Caco-2 (cell line): ENCODE results near the gene STARD10. TPM values are rescaled to one million over a fixed set of nuclear protein-coding genes. Genes with fewer than 3 reads are reported as not detected.
A peak's percentile ranks its signal among the peaks of the same experiment; 100 is the strongest.

ENCODE experiments used
- BruUV-seq: library from RNA; stranded (reverse); fragments of 400-500 nt; replicated peaks from 2 replicates; lab custom pipeline; 2021; lab: Mats Ljungman, UMichigan
- CTCF ChIA-PET: fragments of 300-600 bp; sonication (Branson Sonifier 250); formaldehyde crosslinking; loops from one replicate; lab custom pipeline; 2022; ENCODE audit warnings: antibody characterized with exemption; lab: Charles Lee
- POLR2A ChIA-PET: fragments of 300-600 bp; sonication (Branson Sonifier 250); formaldehyde crosslinking; loops from one replicate; lab custom pipeline; 2022; ENCODE audit warnings: antibody characterized with exemption; lab: Charles Lee
- DNase-seq, 2 experiments: peaks; one replicate each; pipeline versions ENCODE4 v3.0.0 to v3.0.0-alpha.2; 2020 to 2022
- H3K27me3 ChIP-seq: replicated peaks from 2 replicates; pipeline ENCODE4 v1.6.0; 2011; ENCODE audit warnings: low read length; ENCODE audit not compliant: control insufficient read depth, insufficient read depth
- H3K36me3 ChIP-seq: 2 replicates; pipeline ENCODE4 v1.5.1; 2011; ENCODE audit warnings: low read length; ENCODE audit not compliant: control insufficient read depth, insufficient read depth
- H3K4me1 ChIP-seq: fragments of 250-450 bp; sonication (Bioruptor Pico); 2 replicates; pipeline ENCODE4 v1.5.1; 2020; ENCODE audit warnings: mild to moderate bottlenecking
- H3K4me3 ChIP-seq: 2 replicates; pipeline ENCODE4 v1.5.1; 2011; ENCODE audit warnings: low read depth, mild to moderate bottlenecking, control low read depth, low read length
- H3K9me3 ChIP-seq: fragments of 250-450 bp; sonication (Bioruptor Pico); 2 replicates; pipeline ENCODE4 v1.5.1; 2020; ENCODE audit warnings: mild to moderate bottlenecking, moderate library complexity
- H3K27ac Mint-ChIP-seq: one replicate; pipeline ENCODE4 v1.8.0; 2022; ENCODE audit warnings: mixed read lengths; ENCODE audit not compliant: unreplicated experiment
- H3K27me3 Mint-ChIP-seq: one replicate; pipeline ENCODE4 v1.8.0; 2022; ENCODE audit warnings: mixed read lengths; ENCODE audit not compliant: insufficient read depth, unreplicated experiment
- H3K36me3 Mint-ChIP-seq: one replicate; pipeline ENCODE4 v1.8.0; 2022; ENCODE audit warnings: mild to moderate bottlenecking, mixed read lengths; ENCODE audit not compliant: insufficient read depth, unreplicated experiment
- H3K4me1 Mint-ChIP-seq: one replicate; pipeline ENCODE4 v1.8.0; 2022; ENCODE audit warnings: low read depth, mixed read lengths; ENCODE audit not compliant: unreplicated experiment
- H3K4me3 Mint-ChIP-seq: one replicate; pipeline ENCODE4 v1.8.0; 2022; ENCODE audit warnings: mild to moderate bottlenecking, moderate library complexity, mixed read lengths; ENCODE audit not compliant: unreplicated experiment
- H3K9me3 Mint-ChIP-seq: one replicate; pipeline ENCODE4 v1.8.0; 2022; ENCODE audit warnings: mixed read lengths; ENCODE audit not compliant: unreplicated experiment
- intact Hi-C: fragments of 100-400 bp; cut with micrococcal nuclease; formaldehyde crosslinking; loops from one replicate; pipeline ENCODE4 v1.10.0; 2022; ENCODE audit not compliant: unreplicated experiment
- total RNA-seq: library from RNA; stranded (reverse); gene quantifications from 2 replicates; pipeline ENCODE4 v1.2.3, GENCODE V29; 2022
- TF ChIP-seq, protein P1 (sequence below), 2 experiments: fragments of 200-600 bp in 1 of 2; IDR thresholded peaks; 1 replicate in 1 of 2; 2 replicates in 1 of 2; pipeline versions ENCODE4 v1.5.1 to v1.8.0; 2011 to 2022; ENCODE audit warnings: antibody characterized with exemption in 1 of 2, control low read depth in 1 of 2, inconsistent platforms in 1 of 2, low read depth in 1 of 2, low read length in 1 of 2, mild to moderate bottlenecking in 1 of 2, moderate library complexity in 1 of 2; ENCODE audit not compliant: insufficient read depth in 1 of 2, severe bottlenecking in 1 of 2, unreplicated experiment in 1 of 2

STARD10 gene
- total RNA-seq, 1 experiment from 2014 or later, result 492 TPM

DNA sequence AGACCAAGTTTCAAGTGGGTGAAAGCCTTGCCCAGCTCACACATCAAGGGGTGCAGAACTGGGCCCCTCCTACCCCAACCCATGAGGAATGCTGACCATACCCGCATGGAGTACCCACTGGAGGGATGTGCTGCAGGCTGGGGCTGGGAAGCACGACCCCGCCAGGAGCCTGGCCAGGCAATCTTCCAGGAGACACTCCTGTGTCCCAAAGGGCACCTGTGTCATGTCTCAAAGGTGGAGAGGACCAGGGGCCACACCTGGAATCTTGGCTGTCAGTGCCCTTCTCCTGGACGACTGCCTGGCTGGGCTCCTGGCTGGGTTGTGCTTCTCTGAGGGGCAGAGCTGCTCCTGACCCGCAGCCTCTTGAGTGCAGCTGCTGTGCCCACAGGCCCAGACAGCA lies 48.3 kb downstream of the STARD10 start:
- H3K4me1 ChIP-seq, result peaks cover 39% of the 10 kb centered on the region
- no peaks in the 10 kb centered on the region for H3K9me3 ChIP-seq
- CTCF ChIA-PET, result interaction anchor here (0.6 to 1.6 kb wide), 2 partner anchors 49 to 275 kb away, joined by 3 to 4 read pairs; partner anchors contain the start of gene STARD10
- no peak overlapping the region for H3K27ac Mint-ChIP-seq
- peaks cover 2% of the 10 kb centered on the region for H3K36me3 ChIP-seq
- H3K9me3 Mint-ChIP-seq, result no peaks in the 10 kb centered on the region
- no peak overlapping the region for H3K4me3 Mint-ChIP-seq
- TF ChIP-seq, protein P1, sequence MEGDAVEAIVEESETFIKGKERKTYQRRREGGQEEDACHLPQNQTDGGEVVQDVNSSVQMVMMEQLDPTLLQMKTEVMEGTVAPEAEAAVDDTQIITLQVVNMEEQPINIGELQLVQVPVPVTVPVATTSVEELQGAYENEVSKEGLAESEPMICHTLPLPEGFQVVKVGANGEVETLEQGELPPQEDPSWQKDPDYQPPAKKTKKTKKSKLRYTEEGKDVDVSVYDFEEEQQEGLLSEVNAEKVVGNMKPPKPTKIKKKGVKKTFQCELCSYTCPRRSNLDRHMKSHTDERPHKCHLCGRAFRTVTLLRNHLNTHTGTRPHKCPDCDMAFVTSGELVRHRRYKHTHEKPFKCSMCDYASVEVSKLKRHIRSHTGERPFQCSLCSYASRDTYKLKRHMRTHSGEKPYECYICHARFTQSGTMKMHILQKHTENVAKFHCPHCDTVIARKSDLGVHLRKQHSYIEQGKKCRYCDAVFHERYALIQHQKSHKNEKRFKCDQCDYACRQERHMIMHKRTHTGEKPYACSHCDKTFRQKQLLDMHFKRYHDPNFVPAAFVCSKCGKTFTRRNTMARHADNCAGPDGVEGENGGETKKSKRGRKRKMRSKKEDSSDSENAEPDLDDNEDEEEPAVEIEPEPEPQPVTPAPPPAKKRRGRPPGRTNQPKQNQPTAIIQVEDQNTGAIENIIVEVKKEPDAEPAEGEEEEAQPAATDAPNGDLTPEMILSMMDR (IDR thresholded peaks at IDR 0.05; ENCODE audit: insufficient read depth in 1 of 2, low read depth in 1 of 2, low read length in 1 of 2, severe bottlenecking in 1 of 2, unreplicated experiment in 1 of 2), result no peak
- intact Hi-C loops, result no loop called here
- H3K36me3 Mint-ChIP-seq, result peaks cover 20% of the 10 kb centered on the region
- no peaks in the 10 kb centered on the region for H3K27me3 ChIP-seq
- POLR2A ChIA-PET, result no interaction called here
- no peak overlapping the region for H3K4me3 ChIP-seq
- no peaks in the 10 kb centered on the region for H3K27me3 Mint-ChIP-seq
- H3K4me1 Mint-ChIP-seq, result peaks cover 57% of the 10 kb centered on the region
- DNase-seq, result peak in 1 of 2 experiments; percentile 38
- no TSS peak for BruUV-seq

DNA sequence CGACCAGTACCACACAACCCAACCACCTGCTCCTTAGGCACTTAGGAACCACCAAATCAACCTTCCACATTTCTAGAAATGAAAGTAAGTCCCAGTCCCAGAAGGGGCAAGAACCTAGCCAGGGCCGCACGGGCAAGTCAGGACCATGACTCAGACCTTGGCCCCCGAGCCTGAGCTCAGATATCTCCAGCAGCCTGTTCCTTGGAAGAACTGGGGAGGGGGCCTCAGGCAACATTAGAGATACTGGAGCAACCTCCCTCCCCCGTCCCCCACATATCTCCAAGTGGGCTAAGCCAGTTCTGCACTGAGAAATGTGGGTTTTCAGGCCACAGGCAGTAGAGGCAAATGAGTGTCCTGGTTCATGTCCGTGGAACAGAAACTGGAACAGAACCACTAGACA lies 49.4 kb downstream of the STARD10 start:
- Histone ChIP-seq H3K36me3 (peaks cover 2% of the 10 kb centered on the region), H3K4me3 (no peak overlapping the region), H3K4me1 (peaks cover 38% of the 10 kb centered on the region), H3K9me3 (no peaks in the 10 kb centered on the region), H3K27me3 (no peaks in the 10 kb centered on the region)
- no TSS peak for BruUV-seq
- Mint-ChIP-seq H3K4me1 (peaks cover 48% of the 10 kb centered on the region), H3K27me3 (no peaks in the 10 kb centered on the region), H3K9me3 (no peaks in the 10 kb centered on the region), H3K36me3 (peaks cover 12% of the 10 kb centered on the region), H3K4me3 (no peak overlapping the region), H3K27ac (peak overlapping the region; percentile 53)
- intact Hi-C loops, result no loop called here
- no peak for DNase-seq
- TF ChIP-seq, protein P1 (IDR thresholded peaks at IDR 0.05; ENCODE audit: insufficient read depth in 1 of 2, low read depth in 1 of 2, low read length in 1 of 2, severe bottlenecking in 1 of 2, unreplicated experiment in 1 of 2), result no peak
- ChIA-PET CTCF (no interaction called here), POLR2A (no interaction called here)

DNA sequence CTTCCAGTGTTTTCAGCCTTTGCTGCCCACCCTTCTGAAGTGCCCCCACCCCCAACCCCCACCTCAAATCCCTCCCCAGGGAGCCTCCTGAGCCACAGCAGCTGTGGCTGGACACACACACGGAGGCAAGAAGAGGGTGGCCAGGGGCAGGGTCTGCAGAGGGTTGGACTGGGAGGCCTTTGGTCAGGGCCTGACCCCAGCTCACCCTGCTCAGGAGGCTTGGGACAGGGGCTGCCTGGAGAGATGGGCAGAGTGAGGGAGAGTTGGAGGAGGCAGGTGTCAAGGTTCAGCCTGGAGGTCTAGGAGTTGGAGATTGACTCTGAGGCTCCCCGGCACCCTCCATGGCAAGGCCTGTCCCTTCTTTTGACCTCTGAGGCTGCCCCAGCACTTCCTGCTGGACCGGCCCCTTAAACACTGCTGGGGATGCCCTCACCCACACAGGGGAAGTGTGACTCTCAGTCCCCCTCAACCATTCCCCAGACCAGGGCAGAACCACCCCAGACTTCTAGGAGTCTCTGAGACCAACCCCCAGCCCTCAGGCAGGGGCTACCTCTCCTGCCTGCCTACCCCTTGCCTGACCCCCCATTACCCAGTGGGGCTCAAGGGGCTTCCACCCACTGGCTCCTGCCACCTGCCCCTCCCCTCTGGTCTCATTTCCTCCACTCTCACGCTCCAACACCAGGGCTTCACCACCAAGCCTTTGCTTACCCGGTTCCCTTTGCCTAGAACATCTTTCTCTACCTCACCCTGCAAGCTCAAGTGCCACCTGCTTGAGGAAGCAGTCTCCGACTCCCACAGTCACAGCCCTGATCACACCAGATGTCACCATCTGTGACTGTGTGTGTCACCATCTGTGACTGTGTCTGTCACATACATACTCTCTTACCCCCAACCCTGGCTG lies 50.3 kb downstream of the STARD10 start:
- H3K9me3 ChIP-seq, result no peaks in the 10 kb centered on the region
- H3K4me1 ChIP-seq, result peaks cover 29% of the 10 kb centered on the region
- intact Hi-C loops, result no loop called here
- ChIA-PET CTCF (interaction anchor here (3.4 kb wide), 1 partner anchor 18 kb away, joined by 20 read pairs; no protein-coding TSS in a partner anchor), POLR2A (interaction anchor here (1.0 kb wide), 1 partner anchor 43 kb away, joined by 4 read pairs; no protein-coding TSS in a partner anchor)
- no peak overlapping the region for H3K4me3 ChIP-seq
- Mint-ChIP-seq H3K4me1 (peaks cover 41% of the 10 kb centered on the region), H3K36me3 (peaks cover 11% of the 10 kb centered on the region), H3K4me3 (no peak overlapping the region), H3K27me3 (no peaks in the 10 kb centered on the region), H3K9me3 (no peaks in the 10 kb centered on the region), H3K27ac (peak overlapping the region; percentile 91)
- H3K27me3 ChIP-seq, result no peaks in the 10 kb centered on the region
- peak in 1 of 2 experiments; percentile 40 for DNase-seq
- TF ChIP-seq, protein P1 (IDR thresholded peaks at IDR 0.05; ENCODE audit: insufficient read depth in 1 of 2, low read depth in 1 of 2, low read length in 1 of 2, severe bottlenecking in 1 of 2, unreplicated experiment in 1 of 2), result no peak
- peaks cover 2% of the 10 kb centered on the region for H3K36me3 ChIP-seq
- no TSS peak for BruUV-seq
